B cell (primary cell): ENCODE results near the gene ZNF775. TPM values are rescaled to one million over a fixed set of nuclear protein-coding genes. Genes with fewer than 3 reads are reported as not detected.

Experiments
- ATAC-seq: fragments of 200-7000 bp; cut with Tn5 transposase; one replicate; pipeline ENCODE4 v1.10.0; 2021; ENCODE audit warnings: low read depth, mild to moderate bottlenecking, moderate number of reproducible peaks, moderate library complexity
- CTCF ChIA-PET: fragments of 350-600 bp; sonication (Branson Sonifier 250); formaldehyde crosslinking; loops from one replicate; lab custom pipeline; 2021; ENCODE audit warnings: antibody characterized with exemption, inconsistent platforms; lab: Charles Lee
- POLR2A ChIA-PET: fragments of 350-600 bp; sonication (Branson Sonifier 250); formaldehyde crosslinking; loops from one replicate; lab custom pipeline; 2021; ENCODE audit warnings: antibody characterized with exemption; lab: Charles Lee
- DNase-seq: peaks from one replicate; pipeline ENCODE4 v3.0.0; 2013
- H2AFZ ChIP-seq: 2 replicates; pipeline ENCODE4 v1.6.1; 2012; ENCODE audit warnings: mild to moderate bottlenecking, low read depth, low read length; ENCODE audit not compliant: insufficient read depth, poor library complexity, severe bottlenecking
- H3K27ac ChIP-seq, 2 donors: 1 replicate in 1 of 2; 2 replicates in 1 of 2; pipeline ENCODE4 v1.5.1; 2012 to 2013; ENCODE audit warnings: low read length in 2 of 2, mild to moderate bottlenecking in 2 of 2, moderate library complexity in 1 of 2
- H3K27me3 ChIP-seq, 4 experiments: fragments of 200-600 bp in 1 of 4; sonication (generic) in 1 of 4; replicated peaks in 1 of 4; 1 replicate in 2 of 4; 2 replicates in 2 of 4; pipeline versions ENCODE4 v1.6.1 to v1.7.0; 2013 to 2016; ENCODE audit warnings: low read length in 3 of 4, mild to moderate bottlenecking in 2 of 4, mixed read lengths in 1 of 4, moderate library complexity in 1 of 4; ENCODE audit not compliant: insufficient read depth in 4 of 4, control insufficient read depth in 3 of 4; ENCODE audit errors: control extremely low read depth in 1 of 4
- H3K36me3 ChIP-seq, 2 experiments: replicated peaks in 1 of 2; 1 replicate in 1 of 2; 2 replicates in 1 of 2; pipeline versions ENCODE4 v1.6.1 to v1.7.1; 2013; ENCODE audit warnings: low read length in 1 of 2; ENCODE audit not compliant: insufficient read depth in 2 of 2, control insufficient read depth in 1 of 2; ENCODE audit errors: control extremely low read depth in 1 of 2, extremely low read depth in 1 of 2
- H3K4me1 ChIP-seq, 2 donors: fragments of 200-600 bp in 1 of 2; sonication (generic) in 1 of 2; 1 replicate in 1 of 2; 2 replicates in 1 of 2; pipeline versions ENCODE4 v1.5.1 to v1.6.1; 2013 to 2017; ENCODE audit warnings: low read length in 2 of 2; ENCODE audit not compliant: control insufficient read depth in 2 of 2, insufficient read depth in 2 of 2
- H3K4me2 ChIP-seq: replicated peaks from 2 replicates; pipeline ENCODE3; 2012; ENCODE audit warnings: mild to moderate bottlenecking, low read depth, low read length; ENCODE audit not compliant: poor library complexity, severe bottlenecking
- H3K4me3 ChIP-seq, 5 experiments: fragments of 200-600 bp in 1 of 5; sonication (generic) in 1 of 5; 1 replicate in 3 of 5; 2 replicates in 2 of 5; pipeline versions ENCODE4 v1.5.1 to v1.7.0; 2011 to 2016; ENCODE audit warnings: low read length in 4 of 5, mild to moderate bottlenecking in 4 of 5, low read depth in 2 of 5, control low read depth in 1 of 5, moderate library complexity in 1 of 5; ENCODE audit not compliant: insufficient read depth in 1 of 5; ENCODE audit errors: control extremely low read depth in 1 of 5, extremely low read depth in 1 of 5
- H3K79me2 ChIP-seq: fragments of 200-600 bp; sonication (generic); one replicate; pipeline ENCODE4 v1.6.0; 2016; ENCODE audit warnings: low read length; ENCODE audit not compliant: control insufficient read depth, insufficient read depth
- H3K9ac ChIP-seq: fragments of 200-600 bp; sonication (generic); 2 replicates; pipeline ENCODE4 v1.6.1; 2017; ENCODE audit warnings: mild to moderate bottlenecking, low read length, moderate library complexity
- H3K9me3 ChIP-seq, 3 donors: one replicate each; pipeline versions ENCODE4 v1.6.1 to v1.7.1; 2013; ENCODE audit warnings: low read length in 2 of 3; ENCODE audit not compliant: control insufficient read depth in 2 of 3, insufficient read depth in 1 of 3; ENCODE audit errors: control extremely low read depth in 1 of 3
- H4K20me1 ChIP-seq: 2 replicates; pipeline ENCODE4 v1.6.0; 2012; ENCODE audit warnings: mild to moderate bottlenecking, low read length; ENCODE audit not compliant: insufficient read depth, control insufficient read depth, poor library complexity, severe bottlenecking
- H3K27ac Mint-ChIP-seq: one replicate; pipeline ENCODE4 v1.8.0; 2021; ENCODE audit warnings: mixed read lengths
- H3K27me3 Mint-ChIP-seq: one replicate; pipeline ENCODE4 v1.8.0; 2021; ENCODE audit warnings: mixed read lengths
- H3K4me1 Mint-ChIP-seq: one replicate; pipeline ENCODE4 v1.8.0; 2021; ENCODE audit warnings: mixed read lengths
- H3K4me3 Mint-ChIP-seq: one replicate; pipeline ENCODE4 v1.8.0; 2021; ENCODE audit warnings: mixed read lengths
- H3K9me3 Mint-ChIP-seq: one replicate; pipeline ENCODE4 v1.8.0; 2022; ENCODE audit warnings: mixed read lengths; ENCODE audit not compliant: insufficient read depth
- EZH2 ChIP-seq: IDR thresholded peaks from 2 replicates; pipeline ENCODE4 v1.6.1; 2012; ENCODE audit warnings: borderline replicate concordance, low read depth, mild to moderate bottlenecking, moderate library complexity, low read length; ENCODE audit not compliant: insufficient read depth, poor library complexity, severe bottlenecking
- WGBS: methylation state at CpG from one replicate; pipeline ENCODE4 v1.1.5; 2013; ENCODE audit warnings: missing lambda C conversion rate; ENCODE audit not compliant: insufficient coverage; 5-methylcytosine and 5-hydroxymethylcytosine counted together
- intact Hi-C: fragments of 100-400 bp; cut with micrococcal nuclease; formaldehyde crosslinking; loops from one replicate; pipeline ENCODE4 v1.10.0; 2022
- polyA plus RNA-seq: library from polyadenylated mRNA; depleted of rRNA; stranded (reverse); fragments of >200 nt; gene quantifications from 2 replicates; pipeline ENCODE4 v1.2.3, GENCODE V29; 2012
- total RNA-seq, 2 donors: library from RNA; stranded (reverse); fragments of 120-200 nt in 1 of 2; gene quantifications; 1 replicate in 1 of 2; 2 replicates in 1 of 2; pipeline versions ENCODE4 v1.2.3 to v1.2.4, GENCODE V29; 2013 to 2022
- TF ChIP-seq, protein P1 (sequence below): fragments of 200-600 bp; IDR thresholded peaks from one replicate; pipeline ENCODE4 v1.8.0; 2022; ENCODE audit warnings: antibody characterized with exemption, mild to moderate bottlenecking

ZNF775 gene
- total and polyA plus RNA-seq, 2 donors (not counting 1 experiment from before 2014, with no cell fraction given): 4.2 to 12.1 TPM

- peak; percentile 10 for ATAC-seq
- Histone ChIP-seq H3K9ac (peak overlapping the region; percentile 94), H3K27ac (peak overlapping the region; percentile 93 to 97), H3K4me3 (peak overlapping the region; percentile 57 to 90 (median 74)), H3K4me1 (peaks cover 49 to 66% of the 10 kb centered on the region in 2 donors), H3K4me2 (peak overlapping the region; percentile 95), H3K9me3 (peaks cover 0 to 3% (median 0%) of the 10 kb centered on the region in 3 donors), H4K20me1 (no peaks in the 10 kb centered on the region), H2AFZ (peak overlapping the region; percentile 83), H3K27me3 (no peaks in the 10 kb centered on the region), H3K36me3 (peaks cover 0 to 19% of the 10 kb centered on the region in 2 experiments), H3K79me2 (peaks cover 26% of the 10 kb centered on the region)
- Mint-ChIP-seq H3K27ac (peak overlapping the region; percentile 100), H3K9me3 (no peaks in the 10 kb centered on the region), H3K27me3 (no peaks in the 10 kb centered on the region), H3K4me1 (peaks cover 63% of the 10 kb centered on the region), H3K4me3 (peak overlapping the region; percentile 97)
- POLR2A ChIA-PET: interaction anchor here (0.6 to 7.1 kb wide), 12 partner anchors 14 to 87 kb away, joined by 3 to 120 read pairs (median 4); partner anchors contain the start of gene REPIN1
- intact Hi-C loops: loop anchor here (1.0 to 10.0 kb wide), 9 partner anchors 16 to 1418 kb away; partner anchors contain the start of genes ABCB8, ACTR3C, LRRC61 and ZNF775
- TF ChIP-seq, protein P1, sequence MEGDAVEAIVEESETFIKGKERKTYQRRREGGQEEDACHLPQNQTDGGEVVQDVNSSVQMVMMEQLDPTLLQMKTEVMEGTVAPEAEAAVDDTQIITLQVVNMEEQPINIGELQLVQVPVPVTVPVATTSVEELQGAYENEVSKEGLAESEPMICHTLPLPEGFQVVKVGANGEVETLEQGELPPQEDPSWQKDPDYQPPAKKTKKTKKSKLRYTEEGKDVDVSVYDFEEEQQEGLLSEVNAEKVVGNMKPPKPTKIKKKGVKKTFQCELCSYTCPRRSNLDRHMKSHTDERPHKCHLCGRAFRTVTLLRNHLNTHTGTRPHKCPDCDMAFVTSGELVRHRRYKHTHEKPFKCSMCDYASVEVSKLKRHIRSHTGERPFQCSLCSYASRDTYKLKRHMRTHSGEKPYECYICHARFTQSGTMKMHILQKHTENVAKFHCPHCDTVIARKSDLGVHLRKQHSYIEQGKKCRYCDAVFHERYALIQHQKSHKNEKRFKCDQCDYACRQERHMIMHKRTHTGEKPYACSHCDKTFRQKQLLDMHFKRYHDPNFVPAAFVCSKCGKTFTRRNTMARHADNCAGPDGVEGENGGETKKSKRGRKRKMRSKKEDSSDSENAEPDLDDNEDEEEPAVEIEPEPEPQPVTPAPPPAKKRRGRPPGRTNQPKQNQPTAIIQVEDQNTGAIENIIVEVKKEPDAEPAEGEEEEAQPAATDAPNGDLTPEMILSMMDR: peak; percentile 3
- TF ChIP-seq EZH2: no peak
- no peak for DNase-seq
- 7% methylated on average over 35 of the region's 35 CpGs for WGBS
- CTCF ChIA-PET: interaction anchor here (1.1 to 5.3 kb wide), 11 partner anchors 10 to 49 kb away, joined by 3 to 71 read pairs (median 9); partner anchors contain the start of gene REPIN1
Observed at GRCh38 chr7:150405584-150406311, 26.6 kb downstream of the ZNF775 start.

DNA sequence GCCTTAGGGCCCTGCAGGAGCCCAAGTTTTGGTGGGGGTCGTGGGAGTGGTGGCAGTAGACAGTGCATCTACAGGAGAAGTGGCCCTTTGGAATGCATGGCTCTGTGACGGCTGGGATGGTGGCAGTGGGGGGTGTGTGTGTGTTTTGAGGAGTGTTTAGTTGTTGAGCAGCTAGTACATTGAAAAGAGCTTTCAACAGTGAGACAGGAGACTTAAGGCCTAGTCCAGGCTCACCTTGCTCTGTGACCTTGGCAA, 27.1 kb downstream of the ZNF775 start:
- TF ChIP-seq EZH2: no peak
- TF ChIP-seq, protein P1: no peak
- H3K79me2 ChIP-seq: peaks cover 26% of the 10 kb centered on the region
- peaks cover 49 to 66% of the 10 kb centered on the region in 2 donors for H3K4me1 ChIP-seq
- WGBS: 6% methylated on average over 2 of the region's 2 CpGs
- no peak for ATAC-seq
- peak; percentile 63 for DNase-seq
- intact Hi-C loops: loop anchor here (1.0 to 10.0 kb wide), 4 partner anchors 39 to 1419 kb away; partner anchors contain the start of gene ABCB8
- Mint-ChIP-seq H3K27me3 (no peaks in the 10 kb centered on the region), H3K4me3 (peak overlapping the region; percentile 97), H3K4me1 (peaks cover 61% of the 10 kb centered on the region), H3K27ac (peak overlapping the region; percentile 100), H3K9me3 (no peaks in the 10 kb centered on the region)
- H2AFZ ChIP-seq: peak overlapping the region; percentile 83
- ChIA-PET POLR2A (interaction anchor here (0.9 to 7.1 kb wide), 10 partner anchors 13 to 42 kb away, joined by 3 to 120 read pairs (median 4); partner anchors contain the start of gene REPIN1), CTCF (interaction anchor here (1.0 to 5.3 kb wide), 14 partner anchors 9 to 1259 kb away, joined by 3 to 71 read pairs (median 5); partner anchors contain the start of genes REPIN1 and ZNF398)
- peak overlapping the region; percentile 52 to 90 (median 74) for H3K4me3 ChIP-seq
- no peaks in the 10 kb centered on the region for H3K27me3 ChIP-seq
- peak overlapping the region; percentile 95 for H3K4me2 ChIP-seq
- H3K27ac ChIP-seq: peak overlapping the region; percentile 93 to 97
- H3K9me3 ChIP-seq: peaks cover 0 to 3% (median 0%) of the 10 kb centered on the region in 3 donors
- H3K9ac ChIP-seq: peak overlapping the region; percentile 94
- no peaks in the 10 kb centered on the region for H4K20me1 ChIP-seq
- peaks cover 0 to 24% of the 10 kb centered on the region in 2 experiments for H3K36me3 ChIP-seq
